Hematopoietic multipotent progenitor cell treated with erythropoietin and hydrocortisone succinate and interleukin-3 and kit ligand, for 17 days (in vitro differentiated cells): ENCODE measurements around the gene C2CD2L.
"Not testable (repeated sequence)": the region's sequence is repeated elsewhere in the genome, so short reads cannot be mapped to it uniquely, and the experiment has no call there.

Source experiments
- DNase-seq: peaks from one replicate; pipeline ENCODE4 v3.0.0-alpha.2; 2015; ENCODE audit warnings: low spot score

The C2CD2L gene

GRCh38 chr11:119152043-119152442, 44.9 kb downstream of the C2CD2L start:
- no peak for DNase-seq

- DNase-seq = no peak
Measured at GRCh38 chr11:119152604-119153003, 45.5 kb downstream of the C2CD2L start.

GRCh38 chr11:119153049-119153818, 46.1 kb downstream of the C2CD2L start:
- no peak for DNase-seq

- no peak for DNase-seq
Measured at GRCh38 chr11:119154178-119154577, 47.0 kb downstream of the C2CD2L start.

GRCh38 chr11:119155733-119156492, 48.8 kb downstream of the C2CD2L start:
- peak; percentile 63 for DNase-seq

GRCh38 chr11:119156496-119156895, 49.4 kb downstream of the C2CD2L start:
- DNase-seq = no peak

GRCh38 chr11:119157063-119157462, 49.9 kb downstream of the C2CD2L start:
- no peak for DNase-seq

DNA sequence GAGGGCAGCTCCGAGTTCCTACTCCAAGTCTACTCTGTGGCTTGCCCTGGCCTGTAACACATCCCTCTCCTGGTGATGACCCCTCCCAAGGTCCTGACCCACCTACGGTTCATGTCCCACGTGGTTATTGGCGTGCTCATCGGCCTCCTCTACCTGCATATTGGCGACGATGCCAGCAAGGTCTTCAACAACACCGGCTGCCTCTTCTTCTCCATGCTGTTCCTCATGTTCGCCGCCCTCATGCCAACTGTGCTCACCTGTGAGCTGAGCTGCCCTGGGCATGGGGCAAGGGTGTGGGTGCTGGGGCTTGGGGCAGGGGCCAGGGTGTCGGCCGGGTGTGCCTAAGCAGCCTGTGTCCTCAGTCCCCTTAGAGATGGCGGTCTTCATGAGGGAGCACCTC, 51.3 kb downstream of the C2CD2L start:
- DNase-seq = no peak

DNA sequence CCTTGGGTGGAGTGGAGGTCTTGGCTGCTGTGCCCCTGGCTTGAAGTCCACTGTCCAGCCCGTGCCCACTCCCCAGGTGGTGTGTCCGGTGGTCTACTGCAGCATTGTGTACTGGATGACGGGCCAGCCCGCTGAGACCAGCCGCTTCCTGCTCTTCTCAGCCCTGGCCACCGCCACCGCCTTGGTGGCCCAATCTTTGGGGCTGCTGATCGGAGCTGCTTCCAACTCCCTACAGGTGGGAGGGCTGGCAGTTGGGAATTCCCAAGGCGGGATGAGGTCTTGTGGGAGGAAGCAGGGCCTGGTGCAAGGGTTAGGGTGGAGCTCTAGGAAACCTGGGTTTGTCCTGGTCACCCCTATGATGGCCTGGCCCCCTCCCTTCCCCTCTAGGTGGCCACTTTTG, 53.0 kb downstream of the C2CD2L start:
- DNase-seq = no peak

- DNase-seq = no peak
Measured at GRCh38 chr11:119161871-119162270, 54.7 kb downstream of the C2CD2L start.

DNA sequence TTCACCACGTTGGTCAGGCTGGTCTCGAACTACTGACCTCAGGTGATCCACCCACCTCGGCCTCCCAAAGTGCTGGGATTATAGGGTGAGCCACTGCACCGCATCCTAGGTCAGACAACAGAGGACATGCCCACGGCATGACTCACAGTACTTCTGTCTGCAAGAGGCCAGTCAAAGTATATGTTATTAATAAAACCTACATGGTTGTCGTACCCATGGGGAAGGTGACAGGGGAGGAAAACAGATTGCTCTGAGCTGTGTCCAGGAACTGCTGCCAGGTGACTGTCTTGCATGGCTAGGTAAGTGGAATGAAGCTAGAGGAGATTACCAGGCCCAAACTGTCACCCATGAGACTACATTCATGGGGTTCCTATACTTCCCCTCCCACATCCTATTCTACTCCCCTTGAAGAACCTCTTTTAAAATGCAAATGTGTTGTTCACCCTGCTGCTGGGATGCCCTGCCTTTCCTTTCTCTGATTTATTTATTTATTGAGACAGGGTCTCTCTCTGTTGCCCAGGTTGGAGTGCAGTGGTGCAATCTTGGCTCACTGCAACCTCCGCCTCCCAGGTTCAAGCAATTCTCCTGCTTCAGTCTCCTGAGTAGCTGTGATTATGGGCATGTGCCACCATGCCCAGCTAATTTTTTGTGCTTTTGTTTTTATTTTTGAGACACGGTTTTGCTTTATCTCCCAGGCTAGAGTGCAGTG, 59.4 kb downstream of the C2CD2L start:
- no peak for DNase-seq

- DNase-seq = not testable (repeated sequence)
Measured at GRCh38 chr11:119167077-119167458, 59.9 kb downstream of the C2CD2L start.

GRCh38 chr11:119167933-119168332, 60.8 kb downstream of the C2CD2L start:
- no peak for DNase-seq
